ENCODE data around the gene ZCCHC12.

GRCh38 chrX:118825227-118825626 is 1.6 kb downstream of the ZCCHC12 start:
- TF ChIP-seq TAF1 (IDR thresholded peaks at IDR 0.05; ENCODE audit: control insufficient read depth, extremely low read depth, insufficient read depth, low read length, severe bottlenecking) (no peak), NFRKB (IDR thresholded peaks at IDR 0.05; ENCODE audit: low read depth) (no peak), HMGXB4 (CRISPR knock-in tag; IDR thresholded peaks at IDR 0.05) (no peak), CREB3 (tag; conservative IDR thresholded peaks at IDR 0.05; ENCODE audit: low read depth) (no peak), KDM1A (IDR thresholded peaks at IDR 0.05) (no peak), STAG1 (CRISPR knock-in tag; IDR thresholded peaks at IDR 0.05; ENCODE audit: borderline replicate concordance) (no peak), SMARCA4 (IDR thresholded peaks at IDR 0.05) (no peak), EP300 (IDR thresholded peaks at IDR 0.05; ENCODE audit: low read length) (no peak)
